Endothelial cell of hepatic sinusoid (primary cell): ENCODE measurements around the gene MED27.
"Not testable (repeated sequence)": the region's sequence is repeated elsewhere in the genome, so short reads cannot be mapped to it uniquely, and the experiment has no call there.

Source experiments
- in situ Hi-C: cut with HindIII; loops from 2 replicates; pipeline ENCODE4 v1.10.0; 2017; ENCODE audit warnings: low sequenced_read_pairs

The MED27 gene

DNA sequence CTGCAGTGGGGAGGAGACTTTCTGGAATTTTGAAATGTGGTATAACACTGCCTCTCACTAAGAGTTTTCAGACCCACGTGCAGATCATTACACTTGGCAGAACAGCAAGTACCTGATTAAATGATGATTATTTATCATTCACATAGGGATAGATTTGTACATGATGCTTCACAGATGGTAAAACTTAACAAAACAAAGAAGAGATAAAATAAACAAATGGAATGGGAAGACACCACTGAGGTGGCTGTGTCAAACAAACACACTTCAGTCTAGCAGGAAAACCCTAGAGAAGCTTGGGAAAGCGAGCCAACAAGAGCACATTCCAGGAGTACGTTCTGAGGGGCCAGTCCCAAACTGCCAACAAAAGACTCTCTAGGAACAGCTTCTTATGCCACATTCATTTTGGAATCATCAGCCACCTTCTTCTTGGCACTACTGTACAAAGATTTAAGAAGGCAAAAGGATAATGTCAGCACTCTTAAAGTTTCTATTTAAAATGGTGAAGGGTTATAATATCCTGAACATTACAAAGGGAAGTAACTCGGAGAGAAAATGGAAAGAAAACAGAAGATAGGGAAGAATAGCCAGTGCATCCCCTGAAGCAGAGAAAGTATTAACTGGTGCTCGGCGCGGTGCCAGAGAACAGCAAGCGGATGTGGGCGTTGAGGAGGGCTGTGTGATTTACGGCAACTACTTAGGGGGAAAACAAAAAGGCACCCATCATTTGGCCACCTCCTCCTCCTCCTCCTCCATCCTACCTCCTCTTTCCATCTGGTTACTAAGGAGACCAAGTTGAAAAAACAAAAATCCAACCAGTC is 1.6 kb downstream of the MED27 start:
- in situ Hi-C loops, result no loop called here

DNA sequence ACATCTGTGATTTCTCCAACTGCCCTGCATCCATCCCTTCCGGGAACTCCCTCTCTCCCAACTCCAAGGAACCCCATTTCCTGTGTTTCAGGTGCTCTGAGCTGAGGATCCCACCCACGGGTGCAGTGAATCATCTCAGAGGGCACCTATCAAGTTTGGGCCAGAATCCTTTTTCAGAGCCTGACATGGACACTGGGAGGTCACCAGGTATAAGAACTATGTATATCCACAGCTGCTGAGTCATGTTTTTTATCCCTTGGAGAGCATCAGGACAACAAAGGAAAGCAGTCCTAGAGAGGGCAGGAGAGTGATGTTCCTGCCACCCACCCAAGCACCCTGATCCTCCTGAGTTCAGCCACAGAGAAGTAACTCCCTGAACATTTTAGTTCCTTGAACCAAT is 3.8 kb downstream of the MED27 start:
- in situ Hi-C loops, result no loop called here

DNA sequence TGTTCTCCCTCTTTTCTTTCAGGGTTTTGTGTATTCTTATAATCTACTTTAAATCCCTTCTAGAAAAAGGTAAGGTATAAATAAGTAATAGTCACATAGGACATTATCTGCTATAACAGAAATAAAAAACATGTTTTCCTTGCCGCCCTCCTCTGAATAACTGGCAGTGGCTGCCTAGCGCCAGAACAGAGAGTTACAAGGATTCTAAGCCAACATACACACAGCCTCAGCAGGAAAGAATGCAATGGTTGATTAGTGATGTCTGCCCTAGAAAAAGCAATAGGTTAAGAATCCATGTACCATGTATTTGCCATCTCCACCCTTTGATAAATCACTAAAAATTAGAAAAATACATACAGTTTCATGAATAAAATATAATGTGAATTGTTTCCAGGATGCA is 4.9 kb downstream of the MED27 start:
- in situ Hi-C loops, result no loop called here

DNA sequence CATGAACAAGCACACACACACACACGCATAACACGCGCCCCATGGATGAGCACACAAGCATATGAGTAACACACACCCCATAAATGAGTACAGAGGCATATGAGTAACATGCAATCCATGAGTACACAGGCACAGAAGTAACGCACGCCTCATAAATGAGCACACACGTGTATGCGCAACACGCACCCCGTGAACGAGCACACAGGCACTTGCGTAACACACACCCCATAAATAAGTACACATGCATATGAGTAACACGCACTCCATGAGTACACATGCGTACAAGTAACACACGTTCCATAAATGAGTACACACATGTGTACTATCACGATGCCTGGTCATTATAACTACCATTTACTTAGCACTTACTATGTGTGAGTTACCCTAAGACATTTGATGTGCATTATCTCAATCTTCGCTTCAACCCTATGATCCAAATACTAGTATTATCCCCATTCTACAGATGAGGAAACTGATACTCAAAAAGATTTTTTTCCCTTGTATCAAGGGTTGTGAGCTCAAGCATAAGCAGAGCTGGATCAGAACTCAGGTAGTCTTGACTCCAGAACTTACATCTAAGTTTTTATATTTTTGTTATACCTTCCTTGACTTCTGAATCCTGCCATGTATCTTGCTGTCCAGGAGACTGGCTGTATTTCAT is 7.7 kb downstream of the MED27 start:
- in situ Hi-C loops, result no loop called here

DNA sequence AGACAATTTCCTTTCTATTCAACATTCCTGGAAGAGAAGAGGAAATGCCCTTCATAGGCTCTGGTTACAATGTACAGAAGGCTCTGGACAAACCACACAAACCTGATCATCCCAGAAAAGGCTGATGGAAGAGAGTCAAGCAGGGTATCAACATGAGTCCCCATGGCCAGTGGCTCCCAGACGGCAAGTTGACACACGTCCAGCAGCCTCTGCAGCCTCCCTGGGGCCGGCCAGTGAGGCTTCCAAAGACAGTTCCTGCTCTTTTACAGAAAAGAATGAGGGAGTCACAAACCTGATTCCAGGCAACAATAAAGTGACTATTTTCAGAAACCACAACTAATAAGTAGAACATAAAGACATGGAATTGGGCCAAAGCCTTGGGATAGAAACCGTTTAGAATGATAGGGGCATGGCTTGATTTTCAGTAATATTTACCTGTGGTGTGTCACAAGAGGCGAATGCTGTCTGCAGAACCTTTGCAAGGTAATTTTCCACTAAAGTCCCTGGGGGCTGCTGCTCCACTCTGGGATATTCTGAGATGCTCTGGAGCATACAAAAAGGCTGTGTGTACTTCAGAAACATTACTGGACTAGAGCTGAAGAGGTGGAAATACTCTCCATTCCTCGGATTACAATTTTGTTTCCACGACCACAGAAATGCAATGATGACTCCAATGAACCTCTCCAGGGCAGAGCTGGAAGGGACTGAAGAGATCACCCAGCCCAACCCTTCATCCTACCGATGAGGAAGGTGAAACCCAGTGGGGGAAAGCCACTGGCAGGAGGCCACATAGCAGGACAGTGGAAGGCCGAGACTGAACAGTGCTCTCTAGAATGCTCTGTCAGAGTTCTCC is 10.4 kb downstream of the MED27 start:
- in situ Hi-C loops, result no loop called here

- in situ Hi-C loops, result no loop called here
Measured at GRCh38 chr9:132068605-132069004, 11.1 kb downstream of the MED27 start.

DNA sequence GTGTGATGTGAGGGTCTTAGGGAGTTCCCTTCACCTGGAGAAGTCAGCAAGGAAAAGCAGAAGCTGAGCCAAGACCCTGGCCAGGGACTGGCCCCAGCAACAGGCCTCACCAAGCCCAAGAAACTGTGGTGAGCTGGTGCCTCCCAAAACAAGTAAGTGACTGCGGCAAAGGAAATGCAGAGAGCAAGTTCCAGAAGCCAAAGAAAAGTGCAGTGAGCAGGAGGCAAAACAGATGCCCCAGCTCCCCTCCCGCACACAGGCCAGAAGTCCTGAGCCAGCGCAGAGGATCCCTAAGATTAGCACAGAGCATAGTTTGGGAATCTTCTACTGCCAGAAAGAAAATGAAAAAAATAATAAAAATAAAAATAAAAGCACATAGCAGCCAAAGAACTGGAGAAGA is 13.2 kb downstream of the MED27 start:
- in situ Hi-C loops, result no loop called here

DNA sequence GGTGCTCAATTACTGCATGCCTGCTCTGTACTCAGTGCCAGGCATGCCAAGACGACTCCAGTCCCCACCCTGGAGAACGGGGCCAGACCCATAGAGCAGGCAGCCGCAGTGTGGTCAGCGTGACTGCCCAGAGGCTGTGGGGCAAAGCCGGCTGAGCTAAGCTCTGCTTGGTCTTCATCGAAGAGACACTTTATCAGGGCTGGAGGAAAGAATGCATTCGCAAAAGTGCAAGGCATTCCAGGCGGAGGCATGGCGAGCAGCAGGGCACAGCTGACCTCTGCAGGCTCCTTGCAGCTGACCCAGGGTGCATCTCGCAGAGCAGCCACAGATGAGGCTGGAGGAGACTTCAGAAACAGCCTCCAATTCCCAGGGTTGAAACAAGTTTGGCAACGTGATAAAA is 13.6 kb downstream of the MED27 start:
- in situ Hi-C loops, result no loop called here

GRCh38 chr9:132063281-132063680 is 16.4 kb downstream of the MED27 start:
- in situ Hi-C loops, result no loop called here

DNA sequence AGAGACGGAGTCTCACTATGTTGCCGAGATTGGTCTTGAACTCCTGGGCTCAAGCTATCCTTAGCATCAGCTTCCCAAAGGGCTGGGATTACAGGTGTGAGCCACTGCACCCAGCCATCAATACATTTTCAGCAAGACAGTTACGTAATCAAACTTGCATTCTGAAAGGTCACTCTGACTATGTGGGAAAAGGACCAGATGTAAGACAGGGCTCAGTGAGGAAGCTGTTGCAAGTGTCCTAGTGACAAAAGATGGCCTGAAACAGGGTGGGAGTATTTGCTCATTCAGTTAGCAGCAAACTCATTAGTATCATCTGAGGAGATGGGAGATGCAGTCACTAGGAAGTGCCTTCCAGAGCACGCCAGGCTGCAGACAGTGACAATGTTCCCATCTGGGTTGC is 16.9 kb downstream of the MED27 start:
- in situ Hi-C loops, result no loop called here

DNA sequence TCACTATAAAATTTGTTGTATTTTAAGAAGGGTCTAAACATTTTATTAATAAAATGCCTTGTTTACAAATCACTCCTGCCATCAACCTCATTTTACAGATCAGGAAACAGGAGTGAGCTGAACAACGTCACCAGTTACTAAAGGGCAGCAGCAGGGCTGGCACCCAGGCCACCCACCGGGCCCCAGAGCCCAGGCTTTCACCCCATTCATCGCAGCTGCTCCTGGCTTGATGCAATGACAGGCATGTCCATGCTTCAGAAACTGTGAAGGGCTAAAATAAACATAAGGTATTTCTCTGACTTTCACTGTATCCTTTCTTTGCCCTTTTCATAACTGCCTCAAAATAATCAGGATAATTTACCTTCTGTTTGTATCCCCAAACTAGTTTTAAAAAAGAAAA is 18.1 kb downstream of the MED27 start:
- in situ Hi-C loops, result no loop called here

- in situ Hi-C loops, result no loop called here
Measured at GRCh38 chr9:132059361-132059760, 20.3 kb downstream of the MED27 start.

DNA sequence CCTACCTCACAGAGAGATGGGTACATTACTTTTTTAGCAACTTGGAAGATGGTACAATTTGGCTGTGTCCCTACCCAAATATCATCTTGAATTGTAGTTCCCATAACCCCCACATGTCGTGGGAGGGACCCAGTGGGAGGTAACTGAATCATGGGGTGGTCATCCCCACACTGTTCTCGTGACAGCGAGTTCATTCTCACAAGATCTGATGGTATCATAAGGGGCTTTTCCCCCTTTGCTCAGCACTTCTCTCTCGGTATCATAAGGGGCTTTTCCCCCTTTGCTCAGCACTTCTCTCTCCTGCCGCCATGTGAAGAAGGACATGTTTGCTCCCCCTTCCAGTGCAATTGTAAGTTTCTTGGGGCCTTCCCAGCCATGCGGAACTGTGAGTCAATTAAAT is 21.4 kb downstream of the MED27 start:
- in situ Hi-C loops, result not testable (repeated sequence)

- in situ Hi-C loops, result no loop called here
Measured at GRCh38 chr9:132056717-132057560, 22.7 kb downstream of the MED27 start.

DNA sequence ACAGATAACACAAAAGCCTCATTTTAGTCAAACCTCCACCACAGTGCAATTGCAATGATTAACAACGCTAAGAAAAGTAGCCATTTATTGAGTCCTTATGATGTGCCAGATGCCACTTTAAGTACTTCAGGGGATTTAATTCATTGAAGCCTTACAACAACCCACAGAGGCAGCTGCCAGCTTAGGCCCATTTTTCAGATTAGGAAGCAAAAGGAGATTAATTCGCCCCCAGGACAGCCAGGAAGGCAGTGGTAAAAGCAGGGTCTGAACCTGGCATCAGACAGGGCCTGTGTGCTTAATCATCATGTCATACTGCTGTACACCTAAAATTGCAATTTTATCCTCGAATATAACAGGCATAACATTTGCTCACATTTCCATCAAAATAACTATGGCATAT is 23.9 kb downstream of the MED27 start:
- in situ Hi-C loops, result no loop called here

- in situ Hi-C loops, result no loop called here
Measured at GRCh38 chr9:132054024-132054423, 25.6 kb downstream of the MED27 start.

- in situ Hi-C loops, result no loop called here
Measured at GRCh38 chr9:132049900-132050299, 29.8 kb downstream of the MED27 start.

DNA sequence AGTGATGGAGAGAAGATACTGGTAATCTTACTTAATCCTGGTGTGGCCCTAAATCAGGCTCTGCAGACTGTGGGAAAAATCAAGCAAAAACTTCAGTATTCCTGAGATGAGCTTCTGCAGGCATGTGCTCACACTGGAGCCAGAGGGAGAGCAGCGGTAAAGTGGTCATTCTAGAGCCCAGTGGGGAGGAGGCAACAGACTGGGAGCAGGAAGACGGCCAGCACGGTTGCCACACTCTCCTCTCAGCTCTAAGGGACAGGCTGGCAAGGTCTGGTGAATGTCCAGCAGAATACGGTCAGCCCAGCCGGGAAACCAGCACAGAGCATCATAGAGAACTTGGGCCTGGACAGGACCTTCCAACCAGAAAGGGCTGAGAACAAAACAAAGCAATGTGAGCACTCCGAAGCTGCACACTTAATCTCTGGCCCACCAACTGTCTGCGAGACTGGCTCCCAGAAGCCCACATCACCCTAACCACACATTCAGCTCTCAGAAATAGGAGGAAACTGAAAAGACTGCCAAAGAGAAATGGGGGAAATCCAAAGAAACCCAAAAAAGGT is 30.3 kb downstream of the MED27 start:
- in situ Hi-C loops, result no loop called here

GRCh38 chr9:132048201-132048600 is 31.5 kb downstream of the MED27 start:
- in situ Hi-C loops, result no loop called here

DNA sequence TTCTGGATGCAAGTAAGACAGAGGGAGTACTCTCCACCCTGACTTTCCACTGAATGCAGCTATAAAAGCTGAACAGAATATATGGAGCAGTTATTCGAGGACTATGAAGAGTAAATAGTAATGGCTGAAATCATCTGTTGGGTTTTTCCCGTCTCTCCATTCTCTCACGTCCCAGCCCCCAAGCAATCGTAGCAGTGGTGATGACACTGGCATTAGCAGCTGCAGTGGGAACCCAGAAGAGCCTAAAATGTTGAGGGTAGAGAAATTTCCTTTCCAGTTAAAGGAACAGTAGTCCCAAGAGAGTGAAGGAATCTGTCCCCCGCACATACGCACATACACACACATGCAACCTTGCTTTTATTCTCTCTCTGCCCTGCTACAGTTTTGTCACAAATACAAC is 33.2 kb downstream of the MED27 start:
- in situ Hi-C loops, result no loop called here
